Bronchial epithelial cell (primary cell): ENCODE results near the gene SUPT7L. TPM values are rescaled to one million over a fixed set of nuclear protein-coding genes. Genes with fewer than 3 reads are reported as not detected.
"Not testable (repeated sequence)": the region's sequence is repeated elsewhere in the genome, so short reads cannot be mapped to it uniquely, and the experiment has no call there.

Experiments used
- DNase-seq: peaks from one replicate; pipeline ENCODE4 v3.0.0-alpha.2; 2010; ENCODE audit warnings: low read depth
- FAIRE-seq: peaks from 2 replicates; lab custom pipeline; 2011; peaks lifted over from hg19 to GRCh38; lab: Jason Lieb, UNC
- H3K27me3 ChIP-seq: 2 replicates; pipeline ENCODE4 v1.5.1; 2011; ENCODE audit warnings: low read length; ENCODE audit not compliant: control insufficient read depth, insufficient read depth
- H3K36me3 ChIP-seq: 2 replicates; pipeline ENCODE4 v1.5.1; 2011; ENCODE audit warnings: low read length; ENCODE audit not compliant: control insufficient read depth, insufficient read depth
- H3K4me3 ChIP-seq: 2 replicates; pipeline ENCODE4 v1.5.1; 2011; ENCODE audit warnings: mild to moderate bottlenecking, low read depth, low read length, control low read depth
- CTCF ChIP-seq: IDR thresholded peaks from 2 replicates; pipeline ENCODE4 v1.5.1; 2011; ENCODE audit warnings: mild to moderate bottlenecking, moderate library complexity, low read length, control low read depth, inconsistent platforms; ENCODE audit not compliant: insufficient read depth, severe bottlenecking
- total RNA-seq: library from RNA; depleted of rRNA; stranded (reverse); fragments of >200 nt; gene quantifications from 2 replicates; pipeline ENCODE4 v1.2.1, GENCODE V29; 2014

SUPT7L gene
- total RNA-seq, 1 donor from 2014 or later: 10.5 TPM

GRCh38 chr2:27697660-27698059 is 34.2 kb upstream of the SUPT7L start:
- peaks cover 2% of the 10 kb centered on the region for H3K36me3 ChIP-seq
- no peak for TF ChIP-seq CTCF
- no peaks in the 10 kb centered on the region for H3K27me3 ChIP-seq
- no peak for FAIRE-seq
- no peak overlapping the region for H3K4me3 ChIP-seq
- DNase-seq: no peak

DNA sequence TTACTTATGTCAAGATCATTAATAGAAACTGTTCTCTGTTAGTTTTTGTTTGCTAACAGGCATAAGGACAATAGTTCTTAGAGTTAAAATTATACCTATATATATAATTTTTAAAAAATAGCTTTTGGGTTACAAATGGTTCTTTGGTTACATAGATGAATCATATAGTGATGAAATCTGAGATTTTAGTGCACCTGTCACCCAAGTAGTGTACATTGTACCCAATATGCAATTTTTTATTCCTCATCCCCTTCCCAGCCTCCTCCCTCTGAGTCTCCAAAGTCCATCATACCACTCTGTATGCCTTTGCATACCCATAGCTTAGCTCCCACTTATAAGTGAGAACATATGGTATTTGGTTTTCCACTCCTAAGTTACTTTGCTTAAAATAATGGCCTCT is 26.6 kb upstream of the SUPT7L start:
- Histone ChIP-seq H3K27me3 (no peaks in the 10 kb centered on the region), H3K4me3 (no peak overlapping the region), H3K36me3 (peaks cover 2% of the 10 kb centered on the region)
- FAIRE-seq: no peak
- peak; percentile 47 for DNase-seq
- TF ChIP-seq CTCF: no peak

- no peaks in the 10 kb centered on the region for H3K27me3 ChIP-seq
- FAIRE-seq (peak; percentile 13), DNase-seq (peak; percentile 88)
- H3K4me3 ChIP-seq: no peak overlapping the region
- H3K36me3 ChIP-seq: peaks cover 2% of the 10 kb centered on the region
- no peak for TF ChIP-seq CTCF
Measured at GRCh38 chr2:27689424-27689823, 26.0 kb upstream of the SUPT7L start.

DNA sequence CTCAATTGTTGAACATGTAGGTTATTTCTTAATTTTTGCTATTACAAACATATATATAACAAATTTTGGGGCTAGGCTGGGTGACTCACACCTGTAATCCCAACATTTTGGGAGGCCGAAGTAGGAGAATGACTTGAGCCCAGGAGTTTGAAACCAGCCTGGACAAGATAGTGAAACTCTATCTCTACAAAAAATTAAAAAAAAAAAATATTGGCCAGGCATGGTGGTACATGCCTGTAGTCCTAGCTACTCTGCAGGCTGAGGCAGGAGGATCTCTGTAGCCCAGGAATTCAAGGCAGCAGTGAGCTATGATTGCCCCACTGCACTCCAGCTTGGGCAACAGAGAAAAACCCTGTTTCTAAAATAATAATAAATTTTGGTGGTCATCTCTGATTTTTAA is 23.8 kb upstream of the SUPT7L start:
- Histone ChIP-seq H3K4me3 (no peak overlapping the region), H3K36me3 (peaks cover 2% of the 10 kb centered on the region), H3K27me3 (no peaks in the 10 kb centered on the region)
- TF ChIP-seq CTCF: no peak
- FAIRE-seq (no peak), DNase-seq (peak; percentile 85)

DNA sequence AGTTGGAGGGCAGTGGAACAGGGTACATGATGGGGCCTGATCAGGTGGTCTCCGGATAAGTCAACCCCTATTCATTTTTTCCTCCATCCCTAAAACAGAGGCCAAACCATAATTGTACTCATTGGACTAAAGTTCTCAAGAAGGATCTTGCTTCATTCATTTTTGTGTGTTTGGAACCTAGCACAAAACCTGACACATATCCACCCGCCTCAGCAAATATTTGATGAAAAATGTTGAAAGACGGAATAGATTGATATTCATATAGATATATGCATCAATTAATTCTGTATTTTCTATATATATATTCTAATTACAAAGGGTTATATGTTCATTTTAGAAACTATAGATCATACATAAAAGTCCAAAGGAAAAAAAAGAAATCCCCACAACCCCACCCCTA is 22.2 kb upstream of the SUPT7L start:
- Histone ChIP-seq H3K36me3 (peaks cover 2% of the 10 kb centered on the region), H3K4me3 (no peak overlapping the region), H3K27me3 (no peaks in the 10 kb centered on the region)
- FAIRE-seq: no peak
- no peak for TF ChIP-seq CTCF
- DNase-seq: no peak

- not testable (repeated sequence) for H3K36me3 ChIP-seq, FAIRE-seq, H3K4me3 ChIP-seq, DNase-seq, H3K27me3 ChIP-seq
Measured at GRCh38 chr2:27685006-27685405, 21.6 kb upstream of the SUPT7L start.
